GM23338 (cell line): ENCODE data around the gene FOXD4L5.
"Not testable (repeated sequence)": the region's sequence is repeated elsewhere in the genome, so short reads cannot be mapped to it uniquely, and the experiment has no call there.

Source experiments
- CTCF ChIP-seq, 2 experiments: fragments of 200-600 bp in 1 of 2; sonication (generic) in 1 of 2; conservative IDR thresholded peaks; 2 replicates each; pipeline versions ENCODE4 v1.5.1 to v1.6.1; 2016 to 2017; ENCODE audit warnings: antibody characterized with exemption in 2 of 2, low read depth in 2 of 2, mild to moderate bottlenecking in 2 of 2, moderate library complexity in 1 of 2
- EZH2 ChIP-seq: fragments of 200-600 bp; sonication (generic); IDR thresholded peaks from one replicate; pipeline ENCODE4 v1.8.0; 2017; ENCODE audit warnings: antibody characterized with exemption, mild to moderate bottlenecking, low read depth; ENCODE audit not compliant: unreplicated experiment
- REST ChIP-seq: IDR thresholded peaks from one replicate; pipeline ENCODE4 v1.6.1; 2018; ENCODE audit warnings: antibody characterized with exemption; ENCODE audit not compliant: unreplicated experiment

GRCh38 chr9:65285109-65285508 lies at the start of gene FOXD4L5:
- not testable (repeated sequence) for TF ChIP-seq CTCF (conservative IDR thresholded peaks at IDR 0.05; ENCODE audit: low read depth in 2 of 2); REST; EZH2
